ENCODE measurements around the gene SORBS1. TPM values are rescaled to one million over a fixed set of nuclear protein-coding genes. Genes with fewer than 3 reads are reported as not detected.

The SORBS1 gene
- total RNA-seq, 8 experiments from 2014 or later: 2.0 to 105 (median 35.8) TPM

DNA sequence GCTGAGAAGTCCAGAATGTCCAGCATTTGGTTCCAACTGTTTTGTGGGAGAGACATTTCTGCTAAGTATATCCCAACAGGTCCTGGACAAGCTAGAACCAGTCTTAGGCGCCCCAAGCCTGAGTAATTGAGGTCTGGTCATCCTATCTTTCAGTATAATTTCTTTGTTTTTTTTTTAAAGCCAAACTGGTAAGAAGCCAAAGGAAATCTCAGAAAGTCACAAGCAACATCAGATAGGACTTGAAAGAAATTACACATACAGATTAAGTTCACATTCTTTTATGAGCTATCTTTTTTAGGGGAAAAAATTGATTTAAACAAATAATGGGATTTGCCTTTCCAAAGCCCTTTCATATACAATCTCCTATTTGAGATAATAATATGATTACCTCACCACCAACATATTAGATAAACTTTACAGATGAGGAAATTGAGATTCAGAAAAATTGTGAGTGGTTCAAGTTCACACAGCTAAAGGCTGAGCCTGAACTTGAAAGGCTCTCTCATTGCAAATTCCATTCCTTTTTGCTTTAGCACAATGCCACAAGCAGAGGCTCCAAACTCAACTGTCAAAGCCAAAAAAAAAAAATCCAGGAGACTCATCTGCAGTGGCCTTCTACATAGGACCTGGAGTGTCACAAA lies 285.3 kb downstream of the SORBS1 start:
- 17 to 100% (median 94%) methylated on average over 1 of the region's 1 CpG; no CpG with 5 or more reads in 4 of the 10 experiments for WGBS, 10 experiments
- in situ Hi-C loops (cut with MboI; ENCODE audit: low pct_unique_long_range_greater_than_20kb in 2 of 9, low sequenced_read_pairs in 9 of 9, unreplicated experiment in 9 of 9): no loop called here
- peaks cover 0 to 5% of the 10 kb centered on the region in 2 donors for H3K4me1 ChIP-seq (replicated peaks in 1 of 2)
- no peak for ATAC-seq (replicated peaks in 6 of 8)
- H3K27ac ChIP-seq: no peak overlapping the region
- no peak overlapping the region for H3K4me3 ChIP-seq

DNA sequence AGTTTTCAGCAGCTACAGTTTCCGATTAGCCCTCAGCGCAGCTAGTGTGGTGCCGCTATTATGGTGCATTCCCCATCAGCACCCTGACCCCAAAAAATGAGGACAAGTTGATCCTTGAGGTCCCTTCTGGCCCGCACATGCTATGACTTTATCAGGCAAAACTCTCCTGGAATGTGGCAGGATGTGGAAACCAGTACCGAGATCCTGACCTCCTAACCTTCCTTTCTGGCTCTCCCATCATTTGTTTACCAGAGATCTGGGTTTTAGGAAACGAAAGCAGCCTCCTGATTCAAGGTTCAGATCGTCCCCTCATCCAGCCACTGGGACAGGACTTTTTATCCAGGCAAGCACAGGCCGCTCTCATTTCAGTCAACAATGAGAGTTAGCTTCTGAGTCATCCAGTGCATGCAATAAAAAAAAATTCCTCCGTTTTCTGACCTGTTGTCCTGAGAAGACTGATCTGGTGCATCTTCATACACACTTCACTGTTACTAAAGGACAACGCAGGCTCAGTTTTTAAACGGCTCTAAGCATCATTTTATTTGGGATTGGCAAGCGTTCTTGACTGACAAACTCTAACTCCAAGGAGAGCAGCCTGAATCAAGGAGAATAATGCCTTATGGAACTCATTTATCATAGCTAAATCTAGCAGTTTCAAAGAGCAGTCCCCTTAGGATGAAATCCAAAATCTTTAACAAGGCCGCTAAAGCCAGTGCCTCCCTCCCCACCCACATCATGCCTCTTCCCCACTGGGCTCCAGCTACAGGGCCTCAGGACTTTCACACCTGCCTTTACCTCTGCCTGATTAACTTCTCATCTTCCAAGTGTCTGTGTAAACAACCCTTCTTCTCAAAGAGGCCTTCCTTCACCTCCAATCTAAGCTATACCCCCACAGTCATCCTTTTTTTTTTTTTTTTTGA lies 287.5 kb downstream of the SORBS1 start:
- Histone ChIP-seq H3K4me3 (no peak overlapping the region), H3K4me1 (replicated peaks in 1 of 2) (peaks cover 0 to 5% of the 10 kb centered on the region in 2 donors), H3K27ac (no peak overlapping the region)
- in situ Hi-C loops (cut with MboI; ENCODE audit: low pct_unique_long_range_greater_than_20kb in 2 of 9, low sequenced_read_pairs in 9 of 9, unreplicated experiment in 9 of 9): no loop called here
- ATAC-seq (replicated peaks in 6 of 8): peak in 7 of 8 experiments; percentile 66 to 97 (median 75)
- WGBS, 10 experiments: 0 to 89% (median 80%) methylated on average over 2 to 10 of the region's 13 CpGs; no CpG with 5 or more reads in 1 of the 10 experiments

DNA sequence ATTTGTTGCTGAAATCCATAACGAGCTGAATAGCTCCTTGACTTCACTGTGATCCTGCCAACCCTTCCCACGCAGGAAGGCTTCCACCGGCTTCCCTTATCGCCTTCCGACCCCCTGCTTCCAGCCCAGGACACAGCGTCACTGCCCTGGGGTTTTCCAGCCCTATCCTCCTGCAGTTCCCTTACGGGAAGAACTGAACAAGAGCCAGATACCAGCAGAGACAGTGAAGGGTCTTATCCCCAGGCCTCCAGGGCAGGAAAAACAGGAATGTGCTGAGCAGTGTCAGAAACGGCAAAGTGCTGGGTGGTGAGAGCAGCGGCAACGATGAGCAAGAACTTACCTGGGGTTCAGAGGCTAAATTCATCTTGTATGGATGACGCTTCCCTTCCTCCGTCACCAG lies 292.7 kb downstream of the SORBS1 start:
- Histone ChIP-seq H3K27ac (no peak overlapping the region), H3K4me1 (replicated peaks in 1 of 2) (peaks cover 0 to 1% of the 10 kb centered on the region in 2 donors), H3K4me3 (no peak overlapping the region)
- no peak for ATAC-seq (replicated peaks in 6 of 8)
- WGBS, 10 experiments: 46 to 100% (median 80%) methylated on average over 1 to 12 of the region's 12 CpGs; no CpG with 5 or more reads in 1 of the 10 experiments
- in situ Hi-C loops (cut with MboI; ENCODE audit: low pct_unique_long_range_greater_than_20kb in 2 of 9, low sequenced_read_pairs in 9 of 9, unreplicated experiment in 9 of 9): no loop called here

DNA sequence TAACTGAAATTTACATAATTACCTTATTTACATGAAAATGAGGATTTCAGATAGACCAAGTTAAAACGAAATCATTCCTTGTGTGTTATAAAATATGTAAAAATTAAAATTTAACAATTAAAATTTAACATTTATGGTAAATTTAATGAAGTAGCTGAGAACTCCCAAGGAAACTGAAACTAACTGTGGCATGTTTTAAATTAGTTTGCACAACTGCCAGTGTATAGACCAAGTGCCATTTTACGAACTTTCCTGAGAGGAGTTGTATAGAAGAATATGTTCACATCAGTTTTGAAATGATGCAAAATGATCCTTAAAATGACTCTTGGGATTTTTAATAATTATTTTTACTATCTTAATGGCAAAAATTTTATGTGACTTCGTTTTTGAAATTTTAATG lies 293.9 kb downstream of the SORBS1 start:
- 47 to 97% (median 84%) methylated on average over 2 to 3 of the region's 3 CpGs for WGBS, 10 experiments

DNA sequence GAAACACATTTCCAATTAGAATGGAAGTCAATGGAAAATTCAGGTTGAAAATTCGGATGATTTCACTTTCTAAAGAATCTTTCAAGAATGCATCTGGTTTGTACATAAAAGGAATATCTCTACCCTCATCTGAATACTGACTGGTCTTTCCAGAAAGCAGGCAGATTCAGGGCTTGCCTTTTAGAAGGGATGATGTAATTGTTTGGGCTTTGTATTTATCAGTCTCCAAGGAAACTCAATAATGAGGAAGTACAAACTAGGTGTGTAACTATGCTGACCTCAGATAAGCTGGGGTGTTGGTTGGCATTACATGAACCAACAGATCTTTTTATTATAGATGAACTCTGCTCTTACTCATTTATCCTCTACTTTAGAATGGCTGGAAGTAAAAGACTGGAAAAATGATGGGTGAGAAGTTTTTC lies 294.5 kb downstream of the SORBS1 start:
- no peak overlapping the region for H3K27ac ChIP-seq

More for the DNA sequence above, 293.9 kb downstream of the SORBS1 start:
- no peak for ATAC-seq (replicated peaks in 6 of 8)
- in situ Hi-C loops (cut with MboI; ENCODE audit: low pct_unique_long_range_greater_than_20kb in 2 of 9, low sequenced_read_pairs in 9 of 9, unreplicated experiment in 9 of 9): no loop called here
- Histone ChIP-seq H3K4me1 (replicated peaks in 1 of 2) (no peaks in the 10 kb centered on the region), H3K4me3 (no peak overlapping the region), H3K27ac (no peak overlapping the region)

DNA sequence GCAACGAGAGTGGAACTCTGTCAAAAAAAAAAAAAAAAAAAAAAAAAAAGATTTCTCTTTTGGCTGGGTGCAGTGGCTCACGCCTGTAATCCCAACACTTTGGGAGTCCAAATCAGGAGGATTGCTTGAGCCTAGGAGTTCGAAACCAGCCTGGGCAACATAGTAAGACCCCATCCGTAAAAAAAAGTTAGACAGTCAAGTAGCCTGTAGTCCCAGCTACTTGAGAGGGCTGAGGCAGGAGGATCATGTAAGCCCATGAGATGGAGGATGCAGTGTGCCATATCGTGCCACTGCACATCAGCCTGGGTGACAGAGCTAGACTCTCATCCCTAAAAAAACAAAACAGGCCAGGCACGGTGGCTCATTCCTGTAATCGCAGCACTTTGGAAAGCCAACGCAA lies 295.6 kb downstream of the SORBS1 start:
- no peak for ATAC-seq (replicated peaks in 6 of 8)
- in situ Hi-C loops (cut with MboI; ENCODE audit: low pct_unique_long_range_greater_than_20kb in 2 of 9, low sequenced_read_pairs in 9 of 9, unreplicated experiment in 9 of 9): no loop called here
- 89 to 100% (median 91%) methylated on average over 2 to 6 of the region's 8 CpGs; no CpG with 5 or more reads in 4 of the 10 experiments for WGBS, 10 experiments
- Histone ChIP-seq H3K27ac (no peak overlapping the region), H3K4me1 (replicated peaks in 1 of 2) (peaks cover 0 to 2% of the 10 kb centered on the region in 2 donors), H3K4me3 (no peak overlapping the region)

More for the DNA sequence above, 294.5 kb downstream of the SORBS1 start:
- in situ Hi-C loops (cut with MboI; ENCODE audit: low pct_unique_long_range_greater_than_20kb in 2 of 9, low sequenced_read_pairs in 9 of 9, unreplicated experiment in 9 of 9): no loop called here
- no peaks in the 10 kb centered on the region for H3K4me1 ChIP-seq (replicated peaks in 1 of 2)
- peak; percentile 73 to 99 (median 94) for ATAC-seq (replicated peaks in 6 of 8)
- 0 to 78% (median 33%) methylated on average over 1 of the region's 1 CpG; no CpG with 5 or more reads in 1 of the 10 experiments for WGBS, 10 experiments
- no peak overlapping the region for H3K4me3 ChIP-seq

DNA sequence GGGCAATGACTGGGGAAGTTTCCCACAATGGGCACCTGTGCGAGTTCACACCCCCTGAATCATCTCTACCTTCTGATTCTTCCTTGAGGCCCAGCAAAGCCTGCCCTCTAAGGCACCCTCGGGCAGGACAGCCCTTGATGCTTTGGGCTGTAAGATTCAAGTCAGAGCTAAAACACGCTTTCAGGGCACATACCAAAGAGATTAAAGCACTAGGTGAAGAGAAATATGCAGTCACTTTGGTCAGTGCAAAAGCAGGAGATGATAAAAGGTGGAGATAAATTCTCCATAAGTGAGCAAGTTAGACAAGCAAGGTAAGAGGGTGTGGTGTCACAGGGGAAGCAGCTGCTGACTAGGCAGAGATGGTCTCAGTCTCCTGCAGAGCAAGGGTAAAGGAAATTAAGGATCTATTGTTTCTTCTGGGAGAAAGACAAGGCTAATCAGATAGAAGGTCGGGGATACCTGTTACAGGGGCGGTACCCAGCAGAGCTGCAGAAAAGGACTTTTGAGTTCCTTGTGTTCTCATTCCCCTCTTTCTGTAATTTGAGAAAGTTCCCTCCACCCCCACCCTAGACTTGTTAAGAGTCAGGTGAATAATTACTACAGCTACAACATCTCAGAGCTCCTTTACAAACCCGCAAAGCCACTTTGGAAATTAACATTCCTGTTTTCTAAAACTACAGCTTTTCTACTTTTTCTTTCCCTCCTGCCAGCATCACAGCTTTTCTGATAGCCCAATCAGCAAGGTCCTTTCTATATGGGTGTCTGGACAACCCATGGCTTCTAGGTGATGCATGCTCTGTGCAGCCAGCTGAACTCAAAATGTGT lies 296.7 kb downstream of the SORBS1 start:
- in situ Hi-C loops (cut with MboI; ENCODE audit: low pct_unique_long_range_greater_than_20kb in 2 of 9, low sequenced_read_pairs in 9 of 9, unreplicated experiment in 9 of 9): no loop called here
- no peak for ATAC-seq (replicated peaks in 6 of 8)
- Histone ChIP-seq H3K4me1 (replicated peaks in 1 of 2) (peaks cover 0 to 2% of the 10 kb centered on the region in 2 donors), H3K27ac (no peak overlapping the region), H3K4me3 (no peak overlapping the region)
- 52 to 100% (median 69%) methylated on average over 1 to 5 of the region's 6 CpGs; no CpG with 5 or more reads in 2 of the 10 experiments for WGBS, 10 experiments

DNA sequence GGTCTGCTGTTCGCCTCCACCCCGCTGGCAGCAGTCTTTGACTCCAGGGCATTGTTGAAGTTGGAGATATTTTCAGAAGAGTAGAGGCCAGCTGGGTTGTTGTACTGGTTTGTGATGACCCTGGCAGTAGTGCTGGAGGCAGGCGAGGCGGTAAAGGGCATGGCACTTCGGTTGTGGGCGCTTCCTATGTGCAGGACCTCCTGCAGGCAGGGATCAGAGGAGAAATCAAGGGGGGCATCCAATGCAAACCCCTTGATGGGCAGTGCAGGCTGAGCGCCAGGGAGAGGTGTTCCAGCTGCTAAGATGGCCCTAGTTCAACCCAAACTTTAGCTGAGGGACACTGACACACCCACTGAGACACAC lies 297.3 kb downstream of the SORBS1 start:
- in situ Hi-C loops (cut with MboI; ENCODE audit: low pct_unique_long_range_greater_than_20kb in 2 of 9, low sequenced_read_pairs in 9 of 9, unreplicated experiment in 9 of 9): no loop called here
- Histone ChIP-seq H3K4me3 (no peak overlapping the region), H3K27ac (no peak overlapping the region), H3K4me1 (replicated peaks in 1 of 2) (peaks cover 0 to 2% of the 10 kb centered on the region in 2 donors)
- WGBS, 10 experiments: 20 to 100% (median 81%) methylated on average over 1 to 5 of the region's 7 CpGs; no CpG with 5 or more reads in 5 of the 10 experiments
- no peak for ATAC-seq (replicated peaks in 6 of 8)

DNA sequence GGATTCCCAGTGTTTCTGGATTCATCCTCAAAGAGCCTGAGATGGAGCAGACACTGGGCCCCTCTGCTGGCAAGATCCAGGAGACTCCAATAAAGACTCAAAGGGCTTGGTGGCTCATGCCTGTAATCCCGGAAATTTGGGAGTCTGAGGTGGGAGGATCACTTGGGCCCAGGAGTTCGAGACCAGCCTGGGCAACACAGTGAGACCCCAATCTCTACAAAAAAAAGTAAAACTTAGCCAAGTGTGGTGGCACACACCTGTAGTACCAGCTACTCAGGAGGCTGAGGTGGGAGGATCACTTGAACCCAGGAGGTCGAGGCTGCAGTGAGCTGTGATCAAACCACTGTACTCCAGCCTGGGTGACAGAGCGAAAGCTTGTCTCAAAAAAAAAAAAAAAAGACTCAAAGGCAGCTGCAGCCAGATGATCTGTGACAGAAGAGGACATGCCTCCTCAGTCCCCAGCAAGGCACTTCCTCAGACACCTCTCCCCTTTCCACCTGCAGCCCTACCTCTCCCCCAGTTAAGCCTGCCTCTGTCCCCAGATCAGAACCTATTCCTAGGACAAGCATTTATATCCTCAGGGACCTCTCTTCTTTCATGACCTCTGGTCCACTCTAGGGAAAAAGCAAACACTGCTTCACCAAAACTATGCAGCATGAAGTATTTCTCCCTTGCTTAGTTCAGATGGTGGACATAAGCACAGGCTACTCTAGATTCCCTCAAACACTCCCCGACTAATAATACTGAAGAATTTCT lies 298.2 kb downstream of the SORBS1 start:
- WGBS, 10 experiments: 50 to 100% (median 85%) methylated on average over 1 to 3 of the region's 5 CpGs; no CpG with 5 or more reads in 3 of the 10 experiments
- in situ Hi-C loops (cut with MboI; ENCODE audit: low pct_unique_long_range_greater_than_20kb in 2 of 9, low sequenced_read_pairs in 9 of 9, unreplicated experiment in 9 of 9): no loop called here
- no peak for ATAC-seq (replicated peaks in 6 of 8)
- Histone ChIP-seq H3K4me3 (no peak overlapping the region), H3K4me1 (replicated peaks in 1 of 2) (peaks cover 0 to 2% of the 10 kb centered on the region in 2 donors), H3K27ac (no peak overlapping the region)

DNA sequence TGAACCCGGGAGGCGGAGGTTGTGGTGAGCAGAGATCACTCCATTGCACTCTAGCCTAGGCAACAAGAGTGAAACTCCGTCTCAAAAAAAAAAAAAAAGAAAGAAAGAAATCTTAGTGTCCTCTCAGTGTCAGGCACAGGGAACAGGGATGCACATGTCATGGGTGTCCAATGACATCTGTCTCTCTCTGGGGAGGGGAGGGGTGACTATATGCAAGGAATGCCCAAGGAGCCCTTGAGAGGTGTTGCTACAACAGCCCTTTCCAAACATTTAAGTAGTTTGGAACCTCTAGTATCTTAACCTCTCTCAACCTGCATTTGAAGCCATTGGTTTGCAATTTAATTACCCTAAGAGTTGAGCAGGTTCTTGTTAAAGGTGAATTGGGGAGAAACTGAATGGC lies 299.2 kb downstream of the SORBS1 start:
- no peak overlapping the region for H3K27ac ChIP-seq
- peaks cover 0 to 2% of the 10 kb centered on the region in 2 donors for H3K4me1 ChIP-seq (replicated peaks in 1 of 2)
- ATAC-seq (replicated peaks in 6 of 8): no peak
- 72 to 100% (median 100%) methylated on average over 1 to 3 of the region's 3 CpGs; no CpG with 5 or more reads in 6 of the 10 experiments for WGBS, 10 experiments
- in situ Hi-C loops (cut with MboI; ENCODE audit: low pct_unique_long_range_greater_than_20kb in 2 of 9, low sequenced_read_pairs in 9 of 9, unreplicated experiment in 9 of 9): no loop called here
- no peak overlapping the region for H3K4me3 ChIP-seq
